Measurements from ENCODE around the gene KLF4. TPM values are rescaled to one million over a fixed set of nuclear protein-coding genes. Genes with fewer than 3 reads are reported as not detected.
A peak's percentile ranks its signal among the peaks of the same experiment; 100 is the strongest.

KLF4 gene
- total and polyA plus RNA-seq, 2 of the 4 experiments (the other 2 are of a cell fraction), result 1.3 to 3.8 TPM

- H2BK5ac ChIP-seq (ENCODE audit: low read depth, low read length, poor library complexity, severe bottlenecking), result no peak overlapping the region
- no peak overlapping the region for H3K27ac ChIP-seq (ENCODE audit: insufficient read depth, low read length)
- H2AFZ ChIP-seq (replicated peaks; ENCODE audit: low read length, poor library complexity), result peak overlapping the region; percentile 92
- 66% methylated on average over 6 of the region's 31 CpGs; no CpG with 5 or more reads in 1 of the 2 experiments for WGBS, 2 experiments (ENCODE audit: extremely low coverage in 2 of 2, insufficient read length in 1 of 2)
- H2BK120ac ChIP-seq (ENCODE audit: low read depth, low read length), result no peak overlapping the region
- no peak overlapping the region for H3K14ac ChIP-seq (replicated peaks; ENCODE audit: low read depth, low read length)
- in situ Hi-C loops (cut with MboI; ENCODE audit: low sequenced_read_pairs) (loop anchor here (10.0 to 25.0 kb wide), 2 partner anchors 248 to 400 kb away; no protein-coding TSS in a partner anchor), dilution Hi-C loops (cut with HindIII; ENCODE audit: low sequenced_read_pairs, unreplicated experiment) (no loop called here), intact Hi-C loops (cut with micrococcal nuclease) (loop anchor here (10.0 kb wide), 2 partner anchors 358 to 678 kb away; no protein-coding TSS in a partner anchor)
- no peak overlapping the region for H3K4ac ChIP-seq (ENCODE audit: low read depth, low read length)
- H3K36me3 ChIP-seq (ENCODE audit: control insufficient read depth, insufficient read depth, low read length), result peaks cover 17% of the 10 kb centered on the region
- H3K9me3 ChIP-seq (ENCODE audit: control insufficient read depth, insufficient read depth, low read length), result no peaks in the 10 kb centered on the region
- no peak overlapping the region for H2BK20ac ChIP-seq (ENCODE audit: low read depth, low read length)
- ATAC-seq (ENCODE audit: low read depth), result no peak
- H2AK5ac ChIP-seq (ENCODE audit: low read depth, low read length), result no peak overlapping the region; the same call in 1 of the 2 replicates
- no peak overlapping the region for H4K91ac ChIP-seq (ENCODE audit: insufficient read depth, low read depth, low read length)
- no peak overlapping the region for H2BK15ac ChIP-seq (ENCODE audit: low read depth, low read length)
- H3K56ac ChIP-seq (ENCODE audit: extremely low read depth, insufficient read depth, low read length), result no peak overlapping the region
- H3K9me1 ChIP-seq (ENCODE audit: insufficient read depth, low read length), result no peaks in the 10 kb centered on the region
- peaks cover 2% of the 10 kb centered on the region; the same call in 1 of the 2 replicates for H3K4me1 ChIP-seq (ENCODE audit: control insufficient read depth, insufficient read depth, low read length)
- CTCF ChIA-PET, result interaction anchor here (0.6 kb wide), 1 partner anchor 451 kb away, joined by 3 read pairs; no protein-coding TSS in a partner anchor
- DNase-seq, result no peak
- no peak overlapping the region for H4K8ac ChIP-seq (ENCODE audit: low read depth in 2 of 2, low read length in 2 of 2)
- no peak overlapping the region for H2AK9ac ChIP-seq (replicated peaks; ENCODE audit: low read depth, low read length, poor library complexity)
- peak overlapping the region; percentile 9; the same call in 1 of the 2 replicates for H3K9ac ChIP-seq (ENCODE audit: low read depth, low read length)
- peak overlapping the region; percentile 49; the same call in 1 of the 2 replicates for H3K4me3 ChIP-seq (ENCODE audit: insufficient read depth, low read depth, low read length)
- POLR2A ChIA-PET (ENCODE audit: unreplicated experiment), result no interaction called here
- no peak overlapping the region for H4K5ac ChIP-seq (ENCODE audit: low read depth, low read length)
- peak overlapping the region; percentile 71; the same call in 1 of the 2 replicates for H3K4me2 ChIP-seq (ENCODE audit: low read depth, low read length)
- 0 out of 2 replicates have a peak, but pooled peaks cover 1% of the 10 kb centered on the region for H3K27me3 ChIP-seq (ENCODE audit: control insufficient read depth, insufficient read depth, low read length)
- no peaks in the 10 kb centered on the region; a peak in 2 of 4 replicates for H3K79me1 ChIP-seq (ENCODE audit: low read depth in 1 of 2, low read length in 2 of 2)
- TF ChIP-seq, protein P1, sequence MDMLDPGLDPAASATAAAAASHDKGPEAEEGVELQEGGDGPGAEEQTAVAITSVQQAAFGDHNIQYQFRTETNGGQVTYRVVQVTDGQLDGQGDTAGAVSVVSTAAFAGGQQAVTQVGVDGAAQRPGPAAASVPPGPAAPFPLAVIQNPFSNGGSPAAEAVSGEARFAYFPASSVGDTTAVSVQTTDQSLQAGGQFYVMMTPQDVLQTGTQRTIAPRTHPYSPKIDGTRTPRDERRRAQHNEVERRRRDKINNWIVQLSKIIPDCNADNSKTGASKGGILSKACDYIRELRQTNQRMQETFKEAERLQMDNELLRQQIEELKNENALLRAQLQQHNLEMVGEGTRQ (IDR thresholded peaks at IDR 0.05; ENCODE audit: low read depth, low read length), result no peak
- TF ChIP-seq CTCF (conservative IDR thresholded peaks at IDR 0.05; ENCODE audit: low read depth, low read length) (no peak), MAZ (IDR thresholded peaks at IDR 0.05; ENCODE audit: borderline replicate concordance, low read depth, low read length) (no peak)
- peaks cover 5% of the 10 kb centered on the region for H4K20me1 ChIP-seq (ENCODE audit: insufficient read depth, low read length)
- no peak overlapping the region for H3K18ac ChIP-seq (ENCODE audit: low read depth, low read length)
- BruUV-seq (replicated peaks), result no TSS peak
- no peak overlapping the region for H3K23ac ChIP-seq (ENCODE audit: low read depth, low read length)
Measured at GRCh38 chr9:107486674-107487520, 2.7 kb downstream of the KLF4 start.
